Hematopoietic multipotent progenitor cell treated with erythropoietin and hydrocortisone succinate and interleukin-3 and kit ligand, for 15 days (in vitro differentiated cells): ENCODE results near the gene HAND2.
A peak's percentile ranks its signal among the peaks of the same experiment; 100 is the strongest.

ENCODE experiments used
- DNase-seq: peaks from one replicate; pipeline ENCODE4 v3.0.0-alpha.2; 2015; ENCODE audit warnings: low spot score

HAND2 gene

GRCh38 chr4:173519111-173520101 is 10.6 kb downstream of the HAND2 start:
- DNase-seq = no peak

- no peak for DNase-seq
These were observed 11.5 kb downstream of the HAND2 start for GRCh38 chr4:173518425-173519102.

- DNase-seq = no peak
These were observed 12.1 kb downstream of the HAND2 start for GRCh38 chr4:173517781-173518424.

- DNase-seq = no peak
These were observed 13.2 kb downstream of the HAND2 start for GRCh38 chr4:173516621-173517524.

GRCh38 chr4:173515458-173515857 is 14.6 kb downstream of the HAND2 start:
- DNase-seq = no peak

GRCh38 chr4:173514641-173515217 is 15.3 kb downstream of the HAND2 start:
- DNase-seq = no peak

- DNase-seq = no peak
These were observed 16.4 kb downstream of the HAND2 start for GRCh38 chr4:173513651-173514050.

GRCh38 chr4:173511787-173512361 is 18.2 kb downstream of the HAND2 start:
- DNase-seq = no peak

GRCh38 chr4:173509036-173510001 is 20.7 kb downstream of the HAND2 start:
- no peak for DNase-seq

GRCh38 chr4:173508386-173509035 is 21.5 kb downstream of the HAND2 start:
- no peak for DNase-seq

GRCh38 chr4:173507471-173508385 is 22.3 kb downstream of the HAND2 start:
- DNase-seq = no peak

- DNase-seq = no peak
These were observed 23.3 kb downstream of the HAND2 start for GRCh38 chr4:173506597-173507211.

GRCh38 chr4:173505924-173506518 is 24.0 kb downstream of the HAND2 start:
- peak; percentile 6 for DNase-seq

GRCh38 chr4:173504181-173504503 is 25.9 kb downstream of the HAND2 start:
- DNase-seq = no peak

- DNase-seq = no peak
These were observed 26.5 kb downstream of the HAND2 start for GRCh38 chr4:173503330-173504180.

- no peak for DNase-seq
These were observed 27.7 kb downstream of the HAND2 start for GRCh38 chr4:173502282-173502681.
